CD14-positive monocyte (primary cell): ENCODE results near the gene PHACTR3. TPM values are rescaled to one million over a fixed set of nuclear protein-coding genes. Genes with fewer than 3 reads are reported as not detected.

Source experiments
- DNase-seq, 3 donors: peaks; one replicate each; pipeline ENCODE4 v3.0.0-alpha.2; 2011 to 2022
- H2AFZ ChIP-seq: 2 replicates; pipeline ENCODE4 v1.6.0; 2012; ENCODE audit warnings: mild to moderate bottlenecking, low read depth, low read length, inconsistent platforms; ENCODE audit not compliant: insufficient read depth, poor library complexity, severe bottlenecking
- H3K27ac ChIP-seq, 2 donors: 1 replicate in 1 of 2; 2 replicates in 1 of 2; pipeline ENCODE4 v1.5.1; 2012 to 2013; ENCODE audit warnings: low read length in 2 of 2, control low read depth in 1 of 2, inconsistent platforms in 1 of 2, low read depth in 1 of 2, mild to moderate bottlenecking in 1 of 2
- H3K27me3 ChIP-seq, 2 donors: one replicate each; pipeline versions ENCODE4 v1.6.0 to v1.6.1; 2011 to 2013; ENCODE audit warnings: low read length in 2 of 2; ENCODE audit not compliant: control insufficient read depth in 2 of 2, insufficient read depth in 2 of 2
- H3K36me3 ChIP-seq, 2 donors: replicated peaks in 1 of 2; 1 replicate in 1 of 2; 2 replicates in 1 of 2; pipeline versions ENCODE4 v1.5.1 to v1.6.1; 2012 to 2013; ENCODE audit warnings: low read length in 2 of 2, control low read depth in 1 of 2, inconsistent platforms in 1 of 2, mild to moderate bottlenecking in 1 of 2; ENCODE audit not compliant: insufficient read depth in 2 of 2, control insufficient read depth in 1 of 2
- H3K4me1 ChIP-seq, 2 donors: 1 replicate in 1 of 2; 2 replicates in 1 of 2; pipeline versions ENCODE4 v1.5.1 to v1.6.1; 2012 to 2013; ENCODE audit warnings: low read length in 2 of 2, control low read depth in 1 of 2, inconsistent platforms in 1 of 2, mild to moderate bottlenecking in 1 of 2, moderate library complexity in 1 of 2; ENCODE audit not compliant: insufficient read depth in 2 of 2, control insufficient read depth in 1 of 2
- H3K4me2 ChIP-seq: replicated peaks from 2 replicates; pipeline ENCODE3; 2012; ENCODE audit warnings: low read length, moderate library complexity, mild to moderate bottlenecking; ENCODE audit not compliant: poor library complexity, severe bottlenecking; ENCODE audit errors: extremely low read depth
- H3K4me3 ChIP-seq, 3 experiments: fragments of 200-600 bp in 1 of 3; sonication (generic) in 1 of 3; replicated peaks in 1 of 3; 1 replicate in 2 of 3; 2 replicates in 1 of 3; pipeline ENCODE4 v1.5.1; 2011 to 2013; ENCODE audit warnings: low read length in 3 of 3, mild to moderate bottlenecking in 3 of 3, control low read depth in 2 of 3, low read depth in 2 of 3, inconsistent platforms in 1 of 3, moderate library complexity in 1 of 3
- H3K79me2 ChIP-seq: 2 replicates; pipeline ENCODE4 v1.6.0; 2012; ENCODE audit warnings: mild to moderate bottlenecking, control low read depth, inconsistent platforms, low read length, moderate library complexity; ENCODE audit not compliant: insufficient read depth
- H3K9ac ChIP-seq: 2 replicates; pipeline ENCODE4 v1.6.0; 2017; ENCODE audit warnings: low read length, mild to moderate bottlenecking; ENCODE audit not compliant: insufficient read depth, poor library complexity, severe bottlenecking
- H3K9me3 ChIP-seq, 2 donors: replicated peaks in 1 of 2; 1 replicate in 1 of 2; 2 replicates in 1 of 2; pipeline versions ENCODE4 v1.5.1 to v1.6.1; 2012 to 2013; ENCODE audit warnings: low read length in 2 of 2, control low read depth in 1 of 2; ENCODE audit not compliant: control insufficient read depth in 1 of 2, insufficient read depth in 1 of 2
- H4K20me1 ChIP-seq: 2 replicates; pipeline ENCODE4 v1.6.0; 2012; ENCODE audit warnings: mild to moderate bottlenecking, low read length, control low read depth, moderate library complexity; ENCODE audit not compliant: insufficient read depth
- H3K27ac Mint-ChIP-seq, 7 donors: one replicate each; pipeline ENCODE4 v1.8.0; 2020; ENCODE audit warnings: mild to moderate bottlenecking in 7 of 7, mixed read lengths in 7 of 7, moderate library complexity in 6 of 7, inconsistent platforms in 2 of 7
- H3K27me3 Mint-ChIP-seq, 3 donors: one replicate each; pipeline ENCODE4 v1.8.0; 2021 to 2022; ENCODE audit warnings: low read depth in 3 of 3, mild to moderate bottlenecking in 3 of 3, mixed read lengths in 3 of 3, moderate library complexity in 3 of 3, inconsistent platforms in 1 of 3
- H3K36me3 Mint-ChIP-seq, 2 donors: one replicate each; pipeline ENCODE4 v1.8.0; 2020; ENCODE audit warnings: mixed read lengths in 2 of 2, inconsistent platforms in 1 of 2, mild to moderate bottlenecking in 1 of 2
- H3K4me1 Mint-ChIP-seq: one replicate; pipeline ENCODE4 v1.8.0; 2020; ENCODE audit warnings: mild to moderate bottlenecking, mixed read lengths
- H3K4me3 Mint-ChIP-seq, 2 donors: one replicate each; pipeline ENCODE4 v1.8.0; 2020; ENCODE audit warnings: mild to moderate bottlenecking in 2 of 2, mixed read lengths in 2 of 2, moderate library complexity in 1 of 2
- H3K9me3 Mint-ChIP-seq, 7 donors: one replicate each; pipeline ENCODE4 v1.8.0; 2020 to 2022; ENCODE audit warnings: mixed read lengths in 7 of 7, mild to moderate bottlenecking in 6 of 7, moderate library complexity in 6 of 7, inconsistent platforms in 2 of 7
- WGBS: methylation state at CpG from one replicate; pipeline ENCODE4 v1.1.5; 2013; ENCODE audit warnings: missing lambda C conversion rate; ENCODE audit not compliant: insufficient coverage; 5-methylcytosine and 5-hydroxymethylcytosine counted together
- intact Hi-C, 2 donors: fragments of 100-400 bp; cut with micrococcal nuclease; formaldehyde crosslinking; loops; one replicate each; pipeline versions ENCODE4 v1.15.0 to v1.15.1; 2023
- polyA plus RNA-seq, 3 donors: library from polyadenylated mRNA; depleted of rRNA in 1 of 3; unstranded in 2 of 3; stranded (reverse) in 1 of 3; fragments of 300-500 nt in 2 of 3; fragments of >200 nt in 1 of 3; fragmentation: Illumina TruSeq in 2 of 3; gene quantifications; 1 replicate in 2 of 3; 2 replicates in 1 of 3; pipeline ENCODE4 v1.2.3, GENCODE V29; 2012 to 2021
- TF ChIP-seq, protein P1 (sequence below): fragments of 200-600 bp; IDR thresholded peaks from one replicate; pipeline ENCODE4 v1.8.0; 2022; ENCODE audit warnings: antibody characterized with exemption, mild to moderate bottlenecking

PHACTR3 gene
- polyA plus RNA-seq, 3 donors = 0.11 to 0.17 TPM; not detected in 1

DNA sequence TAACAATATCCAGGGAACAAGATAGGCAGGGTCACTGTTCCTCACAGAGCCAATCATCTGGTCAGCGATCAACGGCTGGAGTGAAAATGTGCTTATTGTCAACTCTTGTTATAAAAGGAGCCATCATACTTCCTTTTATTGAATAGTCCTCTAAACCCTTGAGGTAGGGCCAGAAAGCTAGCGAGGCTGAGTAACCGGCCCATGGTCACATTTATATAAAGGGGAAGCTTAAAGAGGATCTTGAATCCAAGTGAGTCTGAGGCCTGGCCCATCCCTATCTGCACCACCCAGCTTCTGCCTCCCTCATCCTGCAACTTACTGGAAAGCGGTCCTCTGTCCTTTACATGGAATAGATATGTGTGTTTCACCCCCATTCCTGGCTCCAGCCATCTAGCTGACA lies 9.5 kb downstream of the PHACTR3 start:
- H3K27ac Mint-ChIP-seq = peak overlapping the region in 1 of 7 donors; percentile 2
- no peaks in the 10 kb centered on the region for H3K79me2 ChIP-seq

DNA sequence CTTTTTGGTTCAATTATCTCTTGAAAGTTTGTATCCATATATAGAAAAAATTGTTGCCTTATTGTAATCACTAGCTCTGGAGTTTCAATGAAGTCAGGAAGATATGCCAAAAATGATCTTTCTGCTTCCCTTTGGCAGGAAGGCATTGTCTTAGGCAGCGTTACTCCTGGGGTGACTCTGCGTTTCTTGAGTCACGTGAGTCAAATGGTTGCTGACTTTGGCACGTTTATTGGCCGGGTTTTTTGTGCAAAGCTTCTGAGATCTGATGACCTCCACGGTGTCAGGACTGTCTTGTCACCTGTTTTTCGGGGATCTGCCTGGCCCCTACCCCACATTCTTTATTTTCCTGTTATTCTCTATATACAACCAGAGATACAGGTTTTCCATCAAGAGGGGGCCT lies 10.4 kb downstream of the PHACTR3 start:
- Histone ChIP-seq H3K4me1 (no peaks in the 10 kb centered on the region), H3K36me3 (no peaks in the 10 kb centered on the region), H3K27ac (no peak overlapping the region), H3K4me2 (no peak overlapping the region), H3K4me3 (no peak overlapping the region), H3K9me3 (no peaks in the 10 kb centered on the region), H4K20me1 (no peaks in the 10 kb centered on the region), H2AFZ (no peak overlapping the region), H3K9ac (no peak overlapping the region), H3K79me2 (no peaks in the 10 kb centered on the region), H3K27me3 (peaks cover 0 to 14% of the 10 kb centered on the region in 2 donors)
- WGBS = 24% methylated on average over 6 of the region's 7 CpGs
- no peaks in the 10 kb centered on the region for H3K36me3 Mint-ChIP-seq
- H3K9me3 Mint-ChIP-seq = peaks cover 0 to 4% (median 0%) of the 10 kb centered on the region in 7 donors
- peaks cover 12 to 25% (median 25%) of the 10 kb centered on the region in 3 donors for H3K27me3 Mint-ChIP-seq
- H3K4me1 Mint-ChIP-seq = no peaks in the 10 kb centered on the region
- TF ChIP-seq, protein P1, sequence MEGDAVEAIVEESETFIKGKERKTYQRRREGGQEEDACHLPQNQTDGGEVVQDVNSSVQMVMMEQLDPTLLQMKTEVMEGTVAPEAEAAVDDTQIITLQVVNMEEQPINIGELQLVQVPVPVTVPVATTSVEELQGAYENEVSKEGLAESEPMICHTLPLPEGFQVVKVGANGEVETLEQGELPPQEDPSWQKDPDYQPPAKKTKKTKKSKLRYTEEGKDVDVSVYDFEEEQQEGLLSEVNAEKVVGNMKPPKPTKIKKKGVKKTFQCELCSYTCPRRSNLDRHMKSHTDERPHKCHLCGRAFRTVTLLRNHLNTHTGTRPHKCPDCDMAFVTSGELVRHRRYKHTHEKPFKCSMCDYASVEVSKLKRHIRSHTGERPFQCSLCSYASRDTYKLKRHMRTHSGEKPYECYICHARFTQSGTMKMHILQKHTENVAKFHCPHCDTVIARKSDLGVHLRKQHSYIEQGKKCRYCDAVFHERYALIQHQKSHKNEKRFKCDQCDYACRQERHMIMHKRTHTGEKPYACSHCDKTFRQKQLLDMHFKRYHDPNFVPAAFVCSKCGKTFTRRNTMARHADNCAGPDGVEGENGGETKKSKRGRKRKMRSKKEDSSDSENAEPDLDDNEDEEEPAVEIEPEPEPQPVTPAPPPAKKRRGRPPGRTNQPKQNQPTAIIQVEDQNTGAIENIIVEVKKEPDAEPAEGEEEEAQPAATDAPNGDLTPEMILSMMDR = no peak
- no peak for DNase-seq
- no peak overlapping the region for H3K4me3 Mint-ChIP-seq
- intact Hi-C loops = no loop called here
- no peak overlapping the region for H3K27ac Mint-ChIP-seq

More for the DNA sequence above, 9.5 kb downstream of the PHACTR3 start:
- no peak overlapping the region for H3K9ac ChIP-seq
- peaks cover 0 to 14% of the 10 kb centered on the region in 2 donors for H3K27me3 ChIP-seq
- H3K4me2 ChIP-seq = no peak overlapping the region
- TF ChIP-seq, protein P1 = no peak
- H3K36me3 Mint-ChIP-seq = no peaks in the 10 kb centered on the region
- no CpG with 5 or more reads among the region's 5 CpGs for WGBS
- intact Hi-C loops = no loop called here
- no peaks in the 10 kb centered on the region for H3K36me3 ChIP-seq
- H3K9me3 ChIP-seq = no peaks in the 10 kb centered on the region
- H3K27me3 Mint-ChIP-seq = peaks cover 13 to 30% (median 29%) of the 10 kb centered on the region in 3 donors
- H3K4me1 Mint-ChIP-seq = no peaks in the 10 kb centered on the region
- H3K27ac ChIP-seq = no peak overlapping the region
- H3K4me1 ChIP-seq = no peaks in the 10 kb centered on the region
- H4K20me1 ChIP-seq = no peaks in the 10 kb centered on the region
- H3K4me3 Mint-ChIP-seq = no peak overlapping the region
- peaks cover 0 to 4% (median 0%) of the 10 kb centered on the region in 7 donors for H3K9me3 Mint-ChIP-seq
- no peak overlapping the region for H2AFZ ChIP-seq
- no peak overlapping the region for H3K4me3 ChIP-seq
- no peak for DNase-seq
